VCaP (cell line): ENCODE measurements around the gene PRR22.

ENCODE experiments used
- H3K27ac ChIP-seq: fragments of 450-650 bp; 2 replicates; pipeline ENCODE4 v1.5.1; 2017
- TF ChIP-seq, protein P1 (sequence below): fragments of 450-650 bp; conservative IDR thresholded peaks from 2 replicates; pipeline ENCODE4 v1.5.1; 2017; ENCODE audit warnings: mild to moderate bottlenecking, moderate library complexity

PRR22 gene

DNA sequence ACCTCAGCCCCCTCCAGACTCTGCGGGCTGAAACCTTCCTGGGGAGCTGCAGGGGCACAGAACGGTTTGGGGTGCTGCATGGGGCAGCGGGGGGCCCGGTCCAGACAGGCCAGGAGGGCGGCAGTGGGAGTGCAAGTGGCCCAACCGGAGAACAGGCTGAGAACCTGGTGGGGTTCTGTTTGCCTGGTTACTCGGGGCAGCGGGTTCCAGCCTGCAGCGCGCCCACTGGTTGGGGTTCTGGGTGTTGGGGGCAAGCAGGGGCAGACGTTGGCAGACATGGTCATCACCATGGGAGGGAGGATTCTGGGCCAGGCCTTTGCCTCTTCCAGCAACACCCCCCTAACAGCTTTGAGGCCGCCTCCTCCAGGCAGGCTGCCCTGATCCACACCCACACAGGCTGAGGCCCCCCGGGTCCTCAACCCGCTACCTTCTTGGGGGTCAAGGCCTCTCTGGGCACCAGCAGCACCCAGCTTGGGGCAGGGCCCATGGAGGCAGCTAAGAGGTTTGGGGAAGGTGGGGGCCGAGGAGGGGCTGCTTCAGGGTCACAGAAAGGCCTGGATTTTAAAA lies at the start of gene PRR22:
Gene PRR22, minus strand, starts transcription at position 166 of the 567 bp plus-strand sequence. Its CDS starts 86 bp downstream, at position 80.
- TF ChIP-seq, protein P1, sequence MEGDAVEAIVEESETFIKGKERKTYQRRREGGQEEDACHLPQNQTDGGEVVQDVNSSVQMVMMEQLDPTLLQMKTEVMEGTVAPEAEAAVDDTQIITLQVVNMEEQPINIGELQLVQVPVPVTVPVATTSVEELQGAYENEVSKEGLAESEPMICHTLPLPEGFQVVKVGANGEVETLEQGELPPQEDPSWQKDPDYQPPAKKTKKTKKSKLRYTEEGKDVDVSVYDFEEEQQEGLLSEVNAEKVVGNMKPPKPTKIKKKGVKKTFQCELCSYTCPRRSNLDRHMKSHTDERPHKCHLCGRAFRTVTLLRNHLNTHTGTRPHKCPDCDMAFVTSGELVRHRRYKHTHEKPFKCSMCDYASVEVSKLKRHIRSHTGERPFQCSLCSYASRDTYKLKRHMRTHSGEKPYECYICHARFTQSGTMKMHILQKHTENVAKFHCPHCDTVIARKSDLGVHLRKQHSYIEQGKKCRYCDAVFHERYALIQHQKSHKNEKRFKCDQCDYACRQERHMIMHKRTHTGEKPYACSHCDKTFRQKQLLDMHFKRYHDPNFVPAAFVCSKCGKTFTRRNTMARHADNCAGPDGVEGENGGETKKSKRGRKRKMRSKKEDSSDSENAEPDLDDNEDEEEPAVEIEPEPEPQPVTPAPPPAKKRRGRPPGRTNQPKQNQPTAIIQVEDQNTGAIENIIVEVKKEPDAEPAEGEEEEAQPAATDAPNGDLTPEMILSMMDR, result no peak
- no peak within 1 kb of the TSS for H3K27ac ChIP-seq

DNA sequence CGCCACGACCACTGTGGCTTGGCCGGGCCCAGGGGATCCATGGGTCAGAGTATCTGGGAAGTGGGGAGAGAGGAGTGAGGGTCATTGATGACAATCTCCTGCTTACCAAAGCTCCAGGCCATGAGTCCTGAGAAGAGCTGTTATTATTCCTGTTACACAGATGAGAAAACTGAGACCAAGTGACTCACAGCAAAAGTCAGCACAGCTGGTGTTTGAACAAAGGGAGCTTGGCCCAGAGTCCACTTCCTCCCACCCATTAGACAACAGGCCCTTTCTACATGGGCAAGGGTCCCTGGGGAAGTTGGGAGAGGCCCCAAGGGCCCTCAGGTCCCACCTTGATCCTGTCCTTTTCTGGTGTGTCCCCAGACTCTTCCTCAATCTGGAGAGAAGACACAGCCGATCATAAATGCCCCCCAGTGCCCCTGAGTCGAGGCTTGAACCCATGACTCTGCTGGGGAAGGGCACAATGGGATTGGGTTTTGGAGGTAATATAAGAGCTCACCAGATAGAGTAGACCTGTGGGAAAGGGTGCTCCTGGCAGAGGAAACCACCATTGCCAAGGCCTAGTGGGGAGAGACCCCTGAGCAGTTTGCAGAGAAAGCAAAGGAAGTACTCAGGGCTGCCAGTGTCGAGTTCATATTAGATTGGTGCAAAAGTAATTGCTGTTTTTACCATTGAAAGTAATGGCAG lies 48.1 kb upstream of the PRR22 start:
- H3K27ac ChIP-seq, result no peak overlapping the region
- TF ChIP-seq, protein P1, result no peak

DNA sequence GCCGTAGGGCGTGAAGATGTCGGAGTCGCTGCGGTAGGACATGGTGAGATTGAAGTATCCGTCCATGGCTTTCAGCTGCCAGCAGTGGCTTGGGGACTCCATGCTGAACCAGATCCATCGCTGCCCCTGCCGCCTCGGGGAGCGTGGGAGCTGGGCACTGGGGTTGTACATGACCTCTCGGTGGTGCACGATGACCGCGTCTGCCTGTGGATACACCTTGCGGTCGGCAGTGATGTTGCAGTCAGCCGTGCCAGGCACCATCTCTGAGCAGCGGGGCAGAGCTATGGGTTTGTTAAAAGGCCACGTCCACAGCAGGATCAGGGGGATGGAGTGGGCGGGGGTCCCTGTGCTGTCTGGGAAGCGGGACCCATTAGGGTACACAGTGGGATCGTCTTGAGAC lies 47.5 kb upstream of the PRR22 start:
- TF ChIP-seq, protein P1, result no peak

DNA sequence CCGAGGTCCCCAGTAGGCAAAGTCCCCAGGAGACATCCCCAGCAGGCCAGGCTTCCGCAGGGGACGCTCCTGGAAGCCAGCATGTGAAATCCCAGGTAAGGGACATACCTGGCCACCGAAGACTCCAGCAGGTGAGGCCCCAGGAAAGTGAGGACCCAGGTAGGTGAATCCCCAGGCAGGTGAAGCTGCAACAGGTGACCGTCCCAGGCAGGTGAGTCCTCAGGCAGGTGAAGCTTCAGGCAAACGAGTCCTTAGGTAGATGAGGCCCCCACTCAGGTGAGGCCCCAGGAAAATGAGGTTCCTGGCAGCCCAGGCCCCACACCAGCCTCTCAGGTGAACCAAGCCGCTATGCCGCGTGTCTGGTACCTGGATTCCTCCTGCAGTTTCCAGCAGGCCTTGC lies 46.6 kb upstream of the PRR22 start:
- no peak overlapping the region for H3K27ac ChIP-seq
- TF ChIP-seq, protein P1, result no peak

More for the DNA sequence above, 47.5 kb upstream of the PRR22 start:
- no peak overlapping the region for H3K27ac ChIP-seq

DNA sequence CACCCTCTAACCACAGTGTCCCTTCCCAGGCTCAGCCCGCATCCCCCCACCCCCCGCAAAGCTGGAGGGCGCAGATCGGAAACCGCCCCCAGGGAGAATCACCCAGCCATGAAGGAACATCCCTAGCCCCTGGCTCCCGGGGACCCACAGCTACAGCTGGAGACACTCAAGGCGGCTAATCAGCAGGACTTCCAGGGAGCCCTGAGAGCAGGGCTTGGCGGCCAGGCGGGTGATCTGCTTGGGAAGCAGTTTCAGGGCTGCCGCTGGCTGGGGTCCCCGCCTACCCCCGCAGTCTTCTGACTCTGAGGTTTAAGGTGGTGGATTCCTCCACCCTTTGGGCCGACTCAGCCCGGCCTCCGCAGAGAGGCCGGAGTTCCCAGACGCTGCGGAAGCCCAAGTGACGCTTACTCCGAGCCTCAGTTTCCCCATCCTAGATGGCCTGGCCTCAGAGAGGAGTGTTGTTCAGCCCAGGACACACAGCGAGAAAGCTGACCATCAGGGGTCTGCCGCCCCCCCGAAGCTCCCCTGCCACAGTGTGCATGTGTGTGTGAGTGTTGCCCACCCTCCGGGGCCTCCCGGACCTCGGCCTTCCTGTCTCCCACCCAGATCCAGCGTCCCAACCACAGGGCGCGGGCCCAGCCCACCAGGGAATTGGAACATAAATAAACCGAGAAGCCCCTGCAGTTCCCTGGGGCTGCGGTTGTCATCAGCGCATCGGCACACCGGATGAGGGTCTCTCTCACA lies 45.2 kb upstream of the PRR22 start:
- TF ChIP-seq, protein P1, result no peak
- no peak overlapping the region for H3K27ac ChIP-seq

DNA sequence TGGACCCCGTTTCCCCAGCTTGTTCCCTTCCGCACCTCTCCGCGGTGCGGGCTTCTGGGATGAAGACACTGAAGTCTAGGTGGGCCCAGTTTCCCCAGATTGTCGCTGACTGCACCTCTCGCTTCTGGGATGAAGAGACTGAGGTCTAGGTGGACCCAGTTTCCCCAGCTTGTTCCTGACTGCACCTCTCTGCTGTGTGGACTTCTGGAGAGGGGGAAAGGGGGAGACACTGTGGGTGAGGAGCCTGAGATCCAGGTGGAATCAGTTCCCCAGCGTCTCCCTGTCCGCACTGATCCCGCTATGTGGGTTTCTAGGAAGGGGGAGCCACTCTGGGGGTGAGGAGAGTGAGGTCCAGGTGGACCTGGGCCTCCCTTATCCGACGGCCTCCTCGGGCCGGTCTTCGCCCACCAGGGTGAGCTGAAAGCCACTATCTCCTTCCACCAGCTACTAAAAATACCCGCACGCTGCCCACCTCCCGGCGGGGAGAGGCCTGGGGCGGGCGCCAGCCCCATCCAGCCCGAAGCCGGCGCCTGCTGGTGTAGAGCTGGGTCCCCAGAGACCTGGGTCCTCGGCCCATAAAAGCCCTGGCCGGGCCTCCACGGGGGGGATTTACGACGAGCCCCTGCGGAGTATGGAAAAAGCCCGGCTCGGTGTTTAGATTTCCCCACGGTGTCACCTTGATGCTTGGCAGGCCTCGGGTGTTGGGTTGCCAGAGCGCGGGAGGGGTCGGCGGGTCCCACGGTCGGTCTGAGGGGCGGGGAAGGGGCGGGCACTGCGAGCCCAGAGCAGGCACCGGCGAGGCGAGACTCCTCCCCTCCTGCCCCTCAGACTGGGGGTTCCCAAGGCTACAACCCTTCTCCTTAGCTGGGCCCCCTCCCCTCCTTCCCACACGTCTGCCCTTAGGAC lies 44.4 kb upstream of the PRR22 start:
- H3K27ac ChIP-seq, result peak overlapping the region; percentile 59; the same call in 1 of the 2 replicates
- TF ChIP-seq, protein P1, result no peak
